HG03575 (cell line): Measurements from ENCODE around the gene EPS8.

ENCODE experiments used
- ATAC-seq: cut with Tn5 transposase; IDR thresholded peaks from one replicate; pipeline ENCODE4 v1.9.1; 2021; ENCODE audit not compliant: unreplicated experiment, insufficient number of reproducible peaks, low FRiP score; ENCODE audit errors: extremely low read depth

EPS8 gene

DNA sequence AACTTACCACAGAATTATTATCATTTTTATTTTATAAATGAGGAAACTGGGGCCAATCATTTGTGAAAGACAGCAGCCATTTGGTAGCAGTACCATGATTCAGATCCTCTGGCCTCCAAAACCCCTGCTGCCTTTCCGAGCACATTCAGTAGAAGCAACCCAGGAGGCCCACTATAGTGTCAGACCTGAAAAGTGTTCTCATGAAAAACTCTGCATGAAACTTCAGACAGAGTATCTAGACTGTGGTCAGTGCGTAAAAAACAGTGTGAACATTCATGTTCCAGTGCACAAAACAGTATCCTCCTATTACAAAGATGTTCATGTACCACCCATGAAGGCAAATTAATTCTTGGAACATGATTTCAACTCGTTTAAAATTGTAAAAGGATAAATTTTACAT, 112.0 kb downstream of the EPS8 start:
- no peak for ATAC-seq

DNA sequence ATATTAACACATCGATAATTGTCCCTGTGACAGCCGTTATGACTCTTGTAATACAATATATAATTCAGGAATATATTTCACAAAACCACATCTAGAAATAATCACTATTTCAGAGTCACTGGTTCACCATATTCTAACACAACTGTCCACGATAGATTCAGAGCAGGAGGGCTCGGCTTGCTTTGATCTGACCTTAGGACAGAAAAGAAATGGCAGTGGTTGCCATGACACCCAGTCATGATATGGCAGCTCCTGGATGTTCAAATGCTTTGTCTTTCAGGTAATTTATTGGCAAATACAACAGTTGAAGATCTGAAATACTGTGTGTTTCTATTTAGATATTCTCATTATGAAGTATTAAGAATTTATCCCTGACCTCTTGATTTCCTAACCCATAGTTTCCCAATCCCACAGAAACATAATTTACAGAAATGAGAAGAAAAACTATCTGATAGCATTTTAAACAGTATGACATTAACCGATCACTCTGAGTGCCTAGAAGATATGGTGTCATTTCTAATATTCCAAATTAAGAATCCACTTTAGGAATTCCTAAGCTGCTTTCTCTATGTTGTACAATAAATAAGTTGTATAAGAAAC, 116.4 kb downstream of the EPS8 start:
- ATAC-seq: no peak

DNA sequence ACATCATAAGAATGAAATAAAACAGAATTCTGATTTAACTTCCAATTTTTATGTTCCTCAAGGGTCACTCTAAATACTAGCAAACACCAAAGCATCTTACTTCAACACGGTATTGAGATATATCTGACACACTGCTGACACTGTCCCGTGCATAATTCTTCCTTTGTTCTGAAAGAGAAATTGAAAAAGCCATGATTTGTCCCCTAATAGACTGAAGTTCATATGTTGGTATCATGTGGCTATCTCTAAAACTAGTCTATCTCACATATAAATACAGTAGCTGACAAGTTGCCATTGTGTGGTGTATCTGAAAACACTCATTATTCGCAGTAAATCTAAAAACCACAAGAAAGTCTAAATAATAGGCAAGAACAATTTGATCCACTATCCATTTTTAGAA, 118.4 kb downstream of the EPS8 start:
- ATAC-seq: no peak

DNA sequence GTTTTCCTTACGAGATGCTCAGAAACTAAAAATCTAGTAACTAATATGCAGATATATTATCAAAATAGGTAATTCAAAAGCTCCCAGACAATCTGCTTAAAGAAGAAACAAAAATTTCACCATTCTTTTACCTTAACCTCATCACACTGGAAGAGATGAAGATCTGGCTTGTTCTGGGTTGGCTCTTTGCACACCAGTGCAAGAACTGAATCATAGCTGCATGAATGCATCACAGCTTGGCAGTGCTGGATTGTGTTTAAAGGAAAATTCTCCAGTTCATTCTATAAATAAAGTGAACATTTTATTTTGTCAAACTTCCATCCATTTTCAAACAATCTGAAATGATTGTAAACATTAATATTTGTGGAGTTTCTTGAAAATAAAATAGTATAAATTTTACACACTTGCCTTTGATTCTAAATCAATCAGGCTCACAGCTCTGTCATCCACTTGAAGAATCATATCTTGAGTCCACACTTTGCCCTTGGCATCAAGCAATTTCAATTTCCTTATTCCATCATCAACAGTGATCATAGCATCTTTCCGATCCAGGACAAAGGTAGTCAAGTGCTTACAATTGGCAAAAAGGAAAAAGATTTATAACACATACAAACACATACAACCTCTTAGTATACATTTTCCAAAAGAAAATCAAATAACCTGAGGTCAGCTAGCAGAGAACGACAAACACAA, 119.8 kb downstream of the EPS8 start:
- no peak for ATAC-seq

DNA sequence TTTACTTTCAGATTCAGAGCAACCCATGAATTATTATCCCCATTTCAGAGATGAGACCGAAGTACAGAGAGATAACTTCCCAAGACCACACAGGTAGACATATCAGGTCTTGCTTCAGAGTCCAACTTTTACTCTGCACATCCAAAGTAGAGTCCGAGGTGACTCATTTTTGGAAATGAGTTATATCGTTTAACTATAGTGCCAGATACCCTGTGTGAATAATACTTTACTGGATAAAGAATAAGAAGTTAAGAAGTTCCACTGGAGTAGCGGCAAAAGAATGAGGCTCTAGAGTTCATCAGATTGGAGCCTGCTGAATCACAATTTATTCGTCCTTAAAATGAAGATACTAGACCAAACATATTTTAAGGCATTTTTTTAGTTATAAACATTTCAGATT, 124.7 kb downstream of the EPS8 start:
- no peak for ATAC-seq

DNA sequence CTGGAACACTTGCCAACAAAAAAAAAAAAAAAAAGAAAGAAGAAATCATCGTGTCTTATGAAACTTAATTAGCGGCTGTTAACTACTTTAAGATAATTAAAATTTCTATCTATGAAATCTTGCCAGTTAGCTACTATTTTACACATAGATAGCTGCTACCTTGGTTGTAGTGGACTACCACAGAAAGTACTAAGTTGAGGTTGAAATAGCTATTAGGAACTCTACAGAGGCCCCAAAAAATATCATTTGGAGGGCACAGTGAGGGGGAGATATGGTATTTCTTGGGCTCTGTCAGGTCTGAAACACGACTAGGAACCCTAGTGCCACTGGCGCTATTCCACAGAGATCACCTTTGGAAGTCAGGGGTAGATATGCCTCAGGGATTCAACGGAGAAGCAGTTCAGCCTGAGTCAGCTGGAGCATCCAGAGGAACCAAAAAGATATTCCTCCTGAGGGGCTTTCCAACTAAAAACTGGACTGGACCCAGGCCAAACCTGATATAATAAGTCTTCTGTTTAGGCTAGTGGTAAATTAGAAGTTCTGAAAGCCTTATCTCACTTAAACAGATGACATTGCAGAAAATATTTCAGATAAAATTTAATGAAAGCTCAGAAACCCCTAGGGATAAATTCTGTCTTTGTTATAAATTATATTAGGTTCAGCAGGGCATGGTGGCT, 126.1 kb downstream of the EPS8 start:
- no peak for ATAC-seq

DNA sequence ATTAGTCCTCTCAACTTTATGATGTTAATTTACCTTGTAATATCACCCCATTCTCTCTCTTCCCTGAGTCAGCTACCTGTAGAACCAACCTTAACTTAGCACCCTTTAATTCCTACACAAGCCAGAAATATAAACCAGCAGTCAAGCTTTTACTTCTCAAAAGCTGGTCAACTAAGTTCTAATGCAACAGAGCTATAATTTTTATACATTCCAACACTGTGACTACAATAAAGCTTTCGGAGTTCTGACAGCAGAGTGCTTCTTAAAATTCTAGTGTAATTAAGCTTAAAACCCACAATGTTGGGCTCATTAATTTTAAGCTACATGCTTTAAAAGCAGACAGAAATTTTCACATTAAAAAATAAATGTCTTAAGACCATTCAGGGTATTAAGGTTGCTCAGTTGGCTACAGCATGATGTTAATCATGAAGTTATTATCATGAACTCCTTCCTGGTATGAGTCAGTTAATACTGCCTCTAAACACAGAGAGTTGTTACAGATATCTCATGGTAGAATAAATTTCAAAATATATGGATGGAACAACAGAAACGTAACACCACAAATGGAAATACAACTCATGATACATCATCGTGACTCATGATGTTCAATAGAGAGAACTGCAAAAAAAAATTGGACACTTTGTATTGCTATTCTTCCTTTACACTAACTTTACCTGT, 126.7 kb downstream of the EPS8 start:
- no peak for ATAC-seq

DNA sequence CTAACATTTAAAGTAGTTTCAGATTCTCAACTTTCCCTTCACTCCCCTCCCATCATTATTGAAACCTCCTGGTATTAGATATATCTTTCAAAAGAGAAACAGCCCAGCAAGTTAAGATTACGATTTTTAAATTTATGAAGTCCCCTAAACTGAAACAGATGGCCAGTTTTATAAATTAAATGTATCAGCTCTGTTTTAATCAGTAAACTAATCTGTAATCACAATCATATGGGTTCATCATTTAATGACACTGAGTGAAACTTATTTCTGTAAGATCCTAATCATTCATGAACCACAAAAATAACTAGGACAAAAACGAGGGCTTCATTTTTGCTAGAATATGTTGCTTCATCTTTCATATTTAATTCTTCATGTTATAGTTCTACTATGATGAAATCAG, 137.8 kb downstream of the EPS8 start:
- no peak for ATAC-seq

DNA sequence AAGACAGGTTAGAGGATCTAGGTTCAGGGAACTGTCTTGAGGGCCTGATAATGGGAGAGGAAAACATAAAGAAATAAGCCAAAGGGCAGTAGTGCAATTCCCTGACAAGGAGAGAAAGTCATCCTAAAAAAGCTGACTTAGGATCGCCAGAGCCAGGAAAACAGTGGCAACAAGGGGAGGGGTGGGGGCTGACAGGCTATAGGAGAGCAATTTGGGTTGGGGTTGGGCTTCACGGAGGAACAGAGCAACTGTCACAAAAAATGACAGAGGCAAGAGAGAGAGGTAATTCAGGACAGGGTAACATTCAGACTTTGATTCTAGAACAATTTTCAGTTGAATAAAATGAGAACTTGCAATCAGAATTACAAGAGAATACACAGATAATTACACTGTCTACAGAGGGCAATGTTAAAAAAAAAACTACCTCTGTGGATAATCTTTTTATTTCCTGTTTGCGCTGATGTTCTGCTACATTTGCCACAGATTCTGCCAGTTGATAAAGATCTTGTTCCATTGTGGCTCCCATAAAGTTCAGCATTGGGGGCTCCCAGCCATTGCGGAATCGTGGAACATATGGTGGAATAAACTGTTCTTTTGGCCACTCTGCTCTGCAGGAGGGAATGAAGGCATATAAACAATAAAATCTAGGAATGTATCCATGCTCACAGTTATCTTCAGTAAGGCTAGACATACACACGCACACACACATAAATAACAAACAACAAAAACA, 138.6 kb downstream of the EPS8 start:
- no peak for ATAC-seq

DNA sequence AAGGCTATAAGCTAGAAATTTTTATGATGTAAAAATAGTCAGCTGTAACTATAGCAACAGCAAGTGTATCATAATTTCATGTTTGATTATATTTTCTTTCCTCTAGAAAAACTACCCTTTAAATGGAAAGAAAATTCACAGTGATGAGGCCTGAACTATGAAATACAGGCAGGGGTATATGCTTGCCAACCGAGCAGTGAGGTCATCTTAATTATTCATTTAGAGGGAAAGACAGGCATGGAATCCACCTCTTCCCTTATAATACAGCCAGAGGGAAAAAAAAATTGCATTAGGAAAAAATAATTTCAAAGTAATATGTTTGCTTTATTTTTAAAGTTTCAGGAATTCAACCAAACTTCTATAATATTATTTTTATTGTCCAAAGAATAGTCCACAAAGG, 139.8 kb downstream of the EPS8 start:
- ATAC-seq: no peak

DNA sequence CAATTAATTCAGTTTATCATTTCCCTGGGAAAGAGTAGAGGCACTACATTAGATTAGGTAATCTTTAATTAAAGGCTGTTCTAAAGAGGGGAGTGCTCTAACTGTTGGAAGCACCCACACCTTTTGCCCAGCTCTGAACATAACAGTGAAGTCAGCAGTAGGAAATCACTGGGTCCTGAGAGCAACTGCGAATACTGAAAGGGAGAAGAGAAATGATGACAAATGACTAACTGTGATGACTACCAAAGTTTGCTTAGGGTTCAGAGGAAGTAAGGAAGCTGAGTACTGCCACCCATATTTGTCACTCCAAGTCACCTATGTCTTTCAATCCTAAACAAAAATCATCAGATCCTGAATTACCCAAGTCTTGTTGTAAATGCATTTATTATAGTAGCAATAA, 140.6 kb downstream of the EPS8 start:
- ATAC-seq: no peak

DNA sequence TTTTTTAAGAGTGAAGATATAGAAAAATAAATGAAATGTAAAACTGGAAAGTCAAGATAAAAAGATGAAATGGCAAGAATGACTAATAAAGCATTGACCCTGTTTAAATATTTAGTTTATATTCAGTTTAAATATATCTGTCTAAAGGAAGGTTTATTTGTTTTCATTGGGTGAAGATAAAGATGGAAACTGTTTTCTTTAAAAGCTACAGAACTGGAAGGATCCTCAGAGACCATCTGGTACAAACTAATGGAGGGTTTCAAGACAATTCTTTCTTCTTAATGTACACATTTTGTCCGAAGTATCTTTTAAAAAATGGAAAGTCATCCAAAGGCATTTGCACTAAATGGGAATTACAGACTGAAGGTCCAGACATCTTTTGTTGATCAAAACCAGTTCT, 142.6 kb downstream of the EPS8 start:
- ATAC-seq: no peak

DNA sequence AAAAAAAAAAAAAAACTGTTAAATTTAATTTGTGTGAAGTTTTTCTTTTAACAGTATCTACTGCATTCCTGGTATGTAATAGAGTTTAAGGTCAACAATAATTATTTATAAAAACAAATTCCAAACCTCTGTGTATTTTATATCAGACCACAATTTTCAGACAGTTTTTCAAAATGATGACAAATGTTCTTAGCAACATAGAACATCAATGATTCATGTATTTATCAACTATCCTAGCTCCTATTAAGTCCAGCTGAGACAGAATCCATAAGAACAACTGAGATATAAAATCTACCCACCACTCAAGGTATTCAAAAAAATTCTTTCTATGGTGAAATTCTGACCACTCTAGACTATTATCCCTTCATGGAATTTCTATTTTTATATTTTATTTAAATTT, 144.5 kb downstream of the EPS8 start:
- no peak for ATAC-seq

DNA sequence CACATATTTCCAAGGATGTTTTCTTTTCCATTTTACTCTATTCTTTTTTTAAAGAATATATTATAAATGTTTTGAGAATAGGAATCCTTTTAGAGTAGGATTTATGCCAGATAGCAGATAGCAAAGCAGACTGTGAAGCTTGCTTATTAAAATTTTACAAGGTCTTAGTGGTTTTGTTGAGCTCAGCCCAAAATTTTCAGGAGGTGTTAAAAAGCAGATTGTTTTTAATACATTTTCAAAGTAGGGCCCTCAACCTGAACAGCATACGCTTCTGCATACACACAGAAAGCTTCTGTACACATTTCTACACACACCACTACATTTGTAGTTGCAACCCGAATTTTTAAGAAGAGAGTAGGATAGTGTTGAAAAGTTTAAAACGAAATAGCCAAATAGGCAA, 151.0 kb downstream of the EPS8 start:
- no peak for ATAC-seq

DNA sequence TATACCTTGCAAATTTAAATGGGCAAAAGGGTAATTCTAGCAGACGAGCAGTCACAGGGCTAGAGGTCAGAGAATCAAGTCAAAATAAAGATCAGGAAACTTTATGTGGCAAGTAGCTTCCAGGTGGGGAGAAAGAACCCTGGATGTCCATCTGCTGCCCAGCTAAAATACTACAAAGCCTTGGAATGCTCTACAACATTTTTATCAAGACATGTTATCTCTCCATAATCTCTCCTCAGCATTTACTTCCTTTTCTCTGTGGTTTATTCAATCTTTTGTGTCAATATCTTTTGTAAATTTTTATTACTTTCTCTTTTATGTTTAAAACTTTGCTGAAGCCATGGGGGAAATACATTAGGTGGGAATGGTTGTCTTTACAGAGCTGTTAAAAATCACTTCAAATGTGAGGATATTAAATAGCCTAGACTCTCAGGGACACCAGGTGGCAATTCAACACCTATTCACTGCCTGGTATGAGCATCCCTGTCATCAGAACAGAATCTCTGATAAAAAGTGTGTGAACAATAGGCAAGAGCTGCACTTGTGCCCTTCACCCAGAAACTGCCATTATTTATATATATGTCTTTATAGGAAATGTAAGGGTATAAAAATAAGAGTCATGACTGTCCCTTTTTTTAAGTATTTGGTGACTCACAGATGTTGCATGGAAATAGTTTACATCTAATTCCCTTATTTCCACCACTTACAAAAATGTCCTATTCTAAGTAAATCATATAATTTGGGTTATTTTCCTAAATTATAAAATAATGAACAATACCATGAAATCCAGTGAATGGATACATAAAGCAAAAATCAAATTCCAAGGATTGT, 152.9 kb downstream of the EPS8 start:
- no peak for ATAC-seq

DNA sequence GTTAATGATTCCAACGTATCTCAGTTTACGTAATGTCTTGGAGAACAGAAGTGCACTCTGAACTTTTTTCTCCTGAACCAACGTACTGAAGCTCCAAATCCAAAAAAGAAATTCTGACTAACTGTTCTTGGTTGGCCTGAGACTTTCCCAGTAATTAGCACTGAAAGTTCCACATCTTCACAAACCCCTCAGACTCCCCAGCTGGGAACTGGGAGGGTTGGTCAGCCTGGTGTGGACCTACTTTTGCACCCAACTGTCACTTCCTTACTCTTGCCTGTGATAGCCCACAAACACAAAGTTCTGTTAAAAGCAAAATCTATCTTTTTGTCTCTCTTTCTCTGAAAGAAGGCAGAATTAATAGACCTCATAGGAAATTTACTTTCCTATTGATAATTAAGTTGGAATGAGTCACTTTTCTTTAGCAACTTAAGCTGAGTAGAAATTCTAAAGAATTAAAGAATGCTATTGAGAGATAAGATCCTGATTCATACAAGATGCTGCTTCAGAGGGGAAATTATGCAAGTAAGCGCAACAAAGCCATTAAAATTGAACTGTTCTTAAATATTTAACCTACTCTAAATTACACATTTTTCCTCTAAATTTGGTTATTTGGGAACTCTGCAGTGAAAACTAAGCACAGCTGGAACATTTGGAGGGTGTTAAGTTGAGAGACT, 155.0 kb downstream of the EPS8 start:
- ATAC-seq: no peak

DNA sequence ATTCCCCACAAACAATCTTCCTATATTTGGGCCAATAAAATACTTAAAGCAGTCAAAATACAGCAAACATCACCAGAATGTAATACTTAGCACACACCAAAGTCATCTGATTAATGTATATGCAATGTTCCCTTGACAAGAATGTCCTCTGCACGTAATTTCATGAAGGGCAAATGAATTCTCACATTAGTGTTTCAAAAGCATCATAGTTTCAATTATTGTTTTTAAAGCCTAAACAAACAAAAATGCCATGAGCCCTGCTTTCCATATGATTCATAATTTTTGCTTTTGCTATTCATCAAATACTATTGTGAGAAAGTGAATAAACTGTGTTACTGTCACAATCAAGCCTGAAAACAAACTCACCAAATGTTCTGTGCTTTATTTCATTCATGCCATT, 156.0 kb downstream of the EPS8 start:
- no peak for ATAC-seq

DNA sequence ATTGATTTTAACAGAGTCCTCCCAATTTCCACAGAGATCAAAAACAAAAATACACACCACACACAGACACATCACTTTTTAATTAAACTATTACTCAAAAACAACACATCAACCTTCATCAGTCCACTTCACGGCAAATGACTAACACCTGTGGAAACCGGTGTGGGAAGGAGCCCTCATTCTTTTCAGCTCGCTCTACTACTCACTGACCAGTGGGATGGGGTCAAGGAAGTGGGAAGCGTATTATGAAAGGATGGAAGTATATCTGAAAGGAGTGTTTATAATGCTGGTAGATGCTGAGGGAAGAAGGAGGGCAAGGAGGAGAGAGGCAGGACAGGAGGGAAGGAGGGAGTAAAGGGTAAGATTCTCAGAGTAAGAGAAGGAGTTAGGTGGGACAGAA, 156.5 kb downstream of the EPS8 start:
- no peak for ATAC-seq
